Effector memory CD4-positive, alpha-beta T cell (primary cell): ENCODE measurements around the gene PTPRD.

Experiments
- DNase-seq, 3 donors: peaks; one replicate each; pipeline ENCODE4 v3.0.0-alpha.2; 2020
- H3K27ac ChIP-seq: 2 replicates; pipeline ENCODE4 v1.7.0; 2013; ENCODE audit warnings: mild to moderate bottlenecking, low read length, moderate library complexity; ENCODE audit not compliant: insufficient read depth, poor library complexity, severe bottlenecking
- H3K27me3 ChIP-seq: replicated peaks from 2 replicates; pipeline ENCODE4 v1.7.0; 2013; ENCODE audit warnings: mild to moderate bottlenecking, low read length; ENCODE audit not compliant: insufficient read depth, control insufficient read depth, poor library complexity, severe bottlenecking
- H3K36me3 ChIP-seq: 2 replicates; pipeline ENCODE4 v1.7.0; 2013; ENCODE audit warnings: mild to moderate bottlenecking, low read length, moderate library complexity; ENCODE audit not compliant: control insufficient read depth, insufficient read depth
- H3K4me1 ChIP-seq: 2 replicates; pipeline ENCODE4 v1.7.0; 2013; ENCODE audit warnings: low read length, mild to moderate bottlenecking; ENCODE audit not compliant: control insufficient read depth, insufficient read depth, poor library complexity, severe bottlenecking
- H3K4me3 ChIP-seq: 2 replicates; pipeline ENCODE4 v1.7.0; 2013; ENCODE audit warnings: low read length, low read depth, mild to moderate bottlenecking; ENCODE audit not compliant: insufficient read depth, poor library complexity, severe bottlenecking
- H3K9me3 ChIP-seq: 2 replicates; pipeline ENCODE4 v1.7.0; 2013; ENCODE audit warnings: mild to moderate bottlenecking, low read length, moderate library complexity; ENCODE audit not compliant: control insufficient read depth

The PTPRD gene

GRCh38 chr9:10232352-10232930 is 380.4 kb downstream of the PTPRD start:
- DNase-seq: no peak
- Histone ChIP-seq H3K36me3 (no peaks in the 10 kb centered on the region), H3K4me3 (no peak overlapping the region), H3K9me3 (no peaks in the 10 kb centered on the region), H3K27ac (no peak overlapping the region), H3K4me1 (no peaks in the 10 kb centered on the region), H3K27me3 (no peaks in the 10 kb centered on the region)

GRCh38 chr9:10230512-10230911 is 382.3 kb downstream of the PTPRD start:
- Histone ChIP-seq H3K27me3 (no peaks in the 10 kb centered on the region), H3K4me3 (no peak overlapping the region), H3K27ac (no peak overlapping the region), H3K4me1 (no peaks in the 10 kb centered on the region), H3K36me3 (no peaks in the 10 kb centered on the region), H3K9me3 (no peaks in the 10 kb centered on the region)
- DNase-seq: no peak

- Histone ChIP-seq H3K27me3 (no peaks in the 10 kb centered on the region), H3K4me3 (no peak overlapping the region), H3K36me3 (no peaks in the 10 kb centered on the region), H3K4me1 (no peaks in the 10 kb centered on the region), H3K9me3 (no peaks in the 10 kb centered on the region), H3K27ac (no peak overlapping the region)
- DNase-seq: no peak
Measured at GRCh38 chr9:10228082-10228481, 384.7 kb downstream of the PTPRD start.

GRCh38 chr9:10226996-10227395 is 385.8 kb downstream of the PTPRD start:
- no peaks in the 10 kb centered on the region for H3K4me1 ChIP-seq
- H3K36me3 ChIP-seq: no peaks in the 10 kb centered on the region
- H3K27ac ChIP-seq: no peak overlapping the region
- H3K4me3 ChIP-seq: no peak overlapping the region
- DNase-seq: no peak
- no peaks in the 10 kb centered on the region for H3K9me3 ChIP-seq
- no peaks in the 10 kb centered on the region for H3K27me3 ChIP-seq

- DNase-seq: no peak
- no peak overlapping the region for H3K4me3 ChIP-seq
- no peaks in the 10 kb centered on the region for H3K27me3 ChIP-seq
- no peaks in the 10 kb centered on the region for H3K9me3 ChIP-seq
- no peak overlapping the region for H3K27ac ChIP-seq
- H3K4me1 ChIP-seq: no peaks in the 10 kb centered on the region
- no peaks in the 10 kb centered on the region for H3K36me3 ChIP-seq
Measured at GRCh38 chr9:10212702-10213101, 400.1 kb downstream of the PTPRD start.

DNA sequence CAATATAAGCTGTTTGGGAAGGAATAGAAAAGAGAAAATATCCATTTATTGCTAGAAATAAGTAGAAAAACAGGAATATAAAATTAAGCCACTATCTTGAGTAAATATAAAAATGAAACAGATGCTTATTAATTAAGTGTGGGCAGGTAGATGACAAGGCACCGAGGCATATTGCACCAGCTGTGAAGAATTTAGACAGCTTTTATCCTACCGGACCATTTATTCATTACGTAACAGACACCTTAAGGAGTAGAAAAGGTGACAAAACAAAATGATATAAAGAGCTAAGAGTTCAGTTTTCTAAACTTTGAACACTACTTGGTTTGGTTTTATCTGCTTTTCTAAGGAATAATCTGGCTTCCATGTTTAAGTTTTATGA is 404.1 kb downstream of the PTPRD start:
- H3K27ac ChIP-seq: no peak overlapping the region
- H3K27me3 ChIP-seq: no peaks in the 10 kb centered on the region
- H3K4me1 ChIP-seq: no peaks in the 10 kb centered on the region
- H3K36me3 ChIP-seq: no peaks in the 10 kb centered on the region
- H3K4me3 ChIP-seq: no peak overlapping the region
- H3K9me3 ChIP-seq: no peaks in the 10 kb centered on the region
- no peak for DNase-seq

DNA sequence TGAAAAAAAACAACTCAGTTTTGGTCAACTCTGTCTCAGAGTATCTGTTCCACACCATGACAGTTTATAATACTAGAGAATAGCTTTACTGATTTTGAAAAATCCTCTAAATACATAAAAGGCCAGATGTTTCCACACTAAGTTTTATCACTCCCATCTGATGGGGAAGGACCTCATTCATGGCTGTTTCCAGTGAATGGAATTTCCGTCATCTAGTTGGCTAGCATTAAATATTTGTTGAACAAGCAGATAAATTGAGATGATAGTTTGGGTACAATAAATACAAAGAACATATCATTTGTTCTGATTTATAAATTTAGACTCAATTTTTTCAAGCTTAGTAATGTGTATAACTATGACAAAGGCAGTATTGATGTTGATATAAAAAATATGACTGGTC is 408.5 kb downstream of the PTPRD start:
- no peak overlapping the region for H3K27ac ChIP-seq

GRCh38 chr9:10173561-10173960 is 439.2 kb downstream of the PTPRD start:
- no peak for DNase-seq
- H3K4me3 ChIP-seq: no peak overlapping the region
- H3K36me3 ChIP-seq: no peaks in the 10 kb centered on the region
- H3K4me1 ChIP-seq: no peaks in the 10 kb centered on the region
- H3K27me3 ChIP-seq: no peaks in the 10 kb centered on the region
- no peaks in the 10 kb centered on the region for H3K9me3 ChIP-seq
- H3K27ac ChIP-seq: no peak overlapping the region

More for the DNA sequence above, 408.5 kb downstream of the PTPRD start:
- Histone ChIP-seq H3K9me3 (no peaks in the 10 kb centered on the region), H3K36me3 (no peaks in the 10 kb centered on the region), H3K27me3 (no peaks in the 10 kb centered on the region), H3K4me3 (no peak overlapping the region), H3K4me1 (no peaks in the 10 kb centered on the region)
- DNase-seq: no peak

DNA sequence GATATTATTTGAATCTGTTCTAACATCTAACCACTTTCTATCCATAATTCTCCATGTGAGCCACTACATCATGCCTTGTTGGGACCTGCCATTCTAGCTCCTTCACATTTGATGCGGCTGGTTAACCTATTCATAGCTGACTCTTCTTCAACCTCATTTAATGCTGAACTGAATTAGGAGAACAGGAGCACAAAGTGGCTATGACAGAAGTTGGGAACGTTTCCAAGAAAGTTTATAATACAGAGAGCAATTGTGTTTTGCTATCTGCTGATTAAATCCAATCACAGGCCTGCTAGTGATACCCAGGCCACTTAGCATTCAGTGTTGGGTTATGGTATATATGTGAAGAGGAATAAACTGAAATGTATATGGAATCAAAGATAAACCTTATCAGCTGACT is 440.3 kb downstream of the PTPRD start:
- Histone ChIP-seq H3K36me3 (no peaks in the 10 kb centered on the region), H3K27ac (no peak overlapping the region), H3K4me1 (no peaks in the 10 kb centered on the region), H3K4me3 (no peak overlapping the region), H3K9me3 (no peaks in the 10 kb centered on the region), H3K27me3 (no peaks in the 10 kb centered on the region)
- no peak for DNase-seq

- Histone ChIP-seq H3K36me3 (no peaks in the 10 kb centered on the region), H3K4me1 (no peaks in the 10 kb centered on the region), H3K9me3 (no peaks in the 10 kb centered on the region), H3K27me3 (no peaks in the 10 kb centered on the region), H3K4me3 (no peak overlapping the region), H3K27ac (no peak overlapping the region)
- DNase-seq: no peak
Measured at GRCh38 chr9:10168241-10168640, 444.6 kb downstream of the PTPRD start.

DNA sequence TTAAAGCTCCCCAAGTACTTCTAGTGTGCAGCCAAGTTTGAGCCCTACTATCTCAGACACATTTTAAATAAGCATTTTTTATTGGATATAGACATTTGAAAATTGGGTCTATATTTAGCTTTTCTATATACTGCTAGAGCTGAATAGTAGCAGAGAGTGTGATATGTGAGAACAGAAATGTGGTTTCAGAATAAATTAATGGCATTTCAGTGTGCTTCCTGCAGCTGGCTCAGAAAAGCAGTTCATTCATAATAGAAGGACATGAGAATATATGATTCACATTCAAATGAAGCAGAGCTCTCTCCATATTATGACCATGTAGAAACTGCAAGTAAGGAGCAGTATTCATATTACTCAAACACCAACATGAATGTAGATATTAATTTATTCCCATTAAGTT is 464.0 kb downstream of the PTPRD start:
- Histone ChIP-seq H3K27me3 (no peaks in the 10 kb centered on the region), H3K27ac (no peak overlapping the region), H3K4me1 (no peaks in the 10 kb centered on the region), H3K36me3 (no peaks in the 10 kb centered on the region), H3K4me3 (no peak overlapping the region), H3K9me3 (no peaks in the 10 kb centered on the region)
- no peak for DNase-seq
